Activated T-helper 1 cell treated with anti-CD3 and anti-CD28 coated beads, Interleukin-12 subunit alpha, Interleukin-12 subunit beta, Interleukin-2, Interleukin-4 antibody, amounts not matched to agents 30 ng/mL and 10 ng/mL and 1 ng/mL, durations not matched to agents 14 hours and 24 hours and 36 hours (primary cell): ENCODE measurements around the gene NCLN. TPM values are rescaled to one million over a fixed set of nuclear protein-coding genes. Genes with fewer than 3 reads are reported as not detected.

Source experiments
- DNase-seq: peaks from one replicate; pipeline ENCODE4 v3.0.0; 2021; ENCODE audit warnings: low spot score
- H3K27ac Mint-ChIP-seq: one replicate; pipeline ENCODE4 v1.8.0; 2021; ENCODE audit warnings: mild to moderate bottlenecking, mixed read lengths
- H3K27me3 Mint-ChIP-seq: one replicate; pipeline ENCODE4 v1.8.0; 2022; ENCODE audit warnings: mild to moderate bottlenecking, moderate library complexity, mixed read lengths; ENCODE audit not compliant: insufficient read depth
- H3K36me3 Mint-ChIP-seq: one replicate; pipeline ENCODE4 v1.8.0; 2021; ENCODE audit warnings: low read depth, mixed read lengths
- H3K4me1 Mint-ChIP-seq: one replicate; pipeline ENCODE4 v1.8.0; 2021; ENCODE audit warnings: low read depth, mixed read lengths
- H3K4me3 Mint-ChIP-seq: one replicate; pipeline ENCODE4 v1.8.0; 2021; ENCODE audit warnings: mild to moderate bottlenecking, moderate library complexity, mixed read lengths
- H3K9me3 Mint-ChIP-seq: one replicate; pipeline ENCODE4 v1.8.0; 2021; ENCODE audit warnings: mixed read lengths
- intact Hi-C: fragments of 100-400 bp; cut with micrococcal nuclease; formaldehyde crosslinking; loops from one replicate; pipeline ENCODE4 v1.15.1; 2024
- total RNA-seq: library from RNA; stranded (reverse); gene quantifications from 2 replicates; pipeline ENCODE4 v1.2.3, GENCODE V29; 2022

NCLN gene, protein sequence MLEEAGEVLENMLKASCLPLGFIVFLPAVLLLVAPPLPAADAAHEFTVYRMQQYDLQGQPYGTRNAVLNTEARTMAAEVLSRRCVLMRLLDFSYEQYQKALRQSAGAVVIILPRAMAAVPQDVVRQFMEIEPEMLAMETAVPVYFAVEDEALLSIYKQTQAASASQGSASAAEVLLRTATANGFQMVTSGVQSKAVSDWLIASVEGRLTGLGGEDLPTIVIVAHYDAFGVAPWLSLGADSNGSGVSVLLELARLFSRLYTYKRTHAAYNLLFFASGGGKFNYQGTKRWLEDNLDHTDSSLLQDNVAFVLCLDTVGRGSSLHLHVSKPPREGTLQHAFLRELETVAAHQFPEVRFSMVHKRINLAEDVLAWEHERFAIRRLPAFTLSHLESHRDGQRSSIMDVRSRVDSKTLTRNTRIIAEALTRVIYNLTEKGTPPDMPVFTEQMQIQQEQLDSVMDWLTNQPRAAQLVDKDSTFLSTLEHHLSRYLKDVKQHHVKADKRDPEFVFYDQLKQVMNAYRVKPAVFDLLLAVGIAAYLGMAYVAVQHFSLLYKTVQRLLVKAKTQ
- total RNA-seq: 112 and 118 TPM in 2 replicates

DNA sequence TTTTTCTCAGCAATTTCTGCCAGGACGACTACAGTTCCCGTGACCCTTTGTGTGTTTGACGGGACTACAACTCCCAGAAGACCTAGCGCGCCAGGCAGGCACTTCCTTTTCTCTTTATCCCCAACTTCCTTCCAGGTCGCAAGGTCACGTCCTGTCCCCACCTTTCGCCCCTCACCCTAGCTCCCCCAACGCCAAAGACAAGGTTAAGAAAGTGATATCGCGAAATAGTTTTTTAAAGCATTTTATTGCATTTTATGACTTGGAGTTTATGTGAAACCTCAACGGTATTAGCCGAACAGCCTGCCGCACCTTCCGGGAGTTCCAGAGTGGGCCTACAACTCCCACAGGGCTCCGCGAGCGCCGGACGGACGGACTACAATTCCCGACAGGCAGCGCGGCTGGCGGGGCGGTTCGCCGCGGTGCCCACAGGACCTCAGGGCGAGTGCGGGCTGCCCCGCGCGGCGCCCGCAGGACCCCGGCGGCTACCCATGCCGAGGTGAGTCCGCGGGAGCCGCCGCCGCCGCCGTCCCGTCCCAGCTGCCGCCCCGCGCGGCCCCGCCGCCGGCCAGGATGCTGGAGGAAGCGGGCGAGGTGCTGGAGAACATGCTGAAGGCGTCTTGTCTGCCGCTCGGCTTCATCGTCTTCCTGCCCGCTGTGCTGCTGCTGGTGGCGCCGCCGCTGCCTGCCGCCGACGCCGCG lies at the start of gene NCLN:
Gene NCLN (plus strand): TSS at position 470 of the 699 bp plus-strand sequence. CDS start 101 bp downstream, at position 571.
- H3K36me3 Mint-ChIP-seq: peaks cover 24% of the 10 kb centered on the region
- peak within 1 kb of the TSS; percentile 93 for H3K4me3 Mint-ChIP-seq
- peak within 1 kb of the TSS; percentile 90 for H3K27ac Mint-ChIP-seq
- H3K4me1 Mint-ChIP-seq: peaks cover 47% of the 10 kb centered on the region
- peaks cover under 1% of the 10 kb centered on the region for H3K27me3 Mint-ChIP-seq
- no peaks in the 10 kb centered on the region for H3K9me3 Mint-ChIP-seq
- DNase-seq: peak; percentile 91
- intact Hi-C loops: loop anchor here (1.0 to 10.0 kb wide), 7 partner anchors 52 to 1219 kb away; partner anchors contain the start of genes CACTIN, CHAF1A, SGTA and SH3GL1

DNA sequence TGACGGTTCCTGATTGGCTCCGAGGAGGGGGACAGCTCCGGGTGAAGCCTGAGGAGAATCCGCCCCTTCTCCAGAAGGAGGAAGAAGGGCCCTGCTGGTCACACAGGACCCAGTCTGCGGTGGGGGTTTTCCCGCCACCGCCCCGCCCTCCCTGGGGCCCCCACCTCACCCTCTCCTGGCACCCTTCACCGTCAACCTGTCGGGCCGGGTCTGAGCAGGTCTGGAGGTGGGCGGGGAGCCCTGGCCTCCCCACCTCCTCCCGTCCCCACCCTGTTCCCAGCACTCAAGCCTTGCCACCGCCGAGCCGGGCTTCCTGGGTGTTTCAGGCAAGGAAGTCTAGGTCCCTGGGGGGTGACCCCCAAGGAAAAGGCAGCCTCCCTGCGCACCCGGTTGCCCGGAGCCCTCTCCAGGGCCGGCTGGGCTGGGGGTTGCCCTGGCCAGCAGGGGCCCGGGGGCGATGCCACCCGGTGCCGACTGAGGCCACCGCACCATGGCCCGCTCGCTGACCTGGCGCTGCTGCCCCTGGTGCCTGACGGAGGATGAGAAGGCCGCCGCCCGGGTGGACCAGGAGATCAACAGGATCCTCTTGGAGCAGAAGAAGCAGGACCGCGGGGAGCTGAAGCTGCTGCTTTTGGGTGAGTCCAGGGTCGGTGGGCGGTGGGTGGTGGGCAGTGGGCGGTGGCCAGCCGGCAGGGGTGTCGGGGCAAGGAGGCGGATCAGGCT lies 49.6 kb upstream of the NCLN start, which contains the start of gene GNA15:
Gene GNA15 (plus strand): TSS at position 73 of the 723 bp plus-strand sequence. CDS start 418 bp downstream, at position 491.
- H3K4me1 Mint-ChIP-seq: peaks cover 36% of the 10 kb centered on the region
- peaks cover 19% of the 10 kb centered on the region for H3K36me3 Mint-ChIP-seq
- intact Hi-C loops: loop anchor here (2.0 kb wide), 1 partner anchor 75 kb away; no protein-coding TSS in a partner anchor
- peak within 1 kb of the TSS; percentile 88 for H3K27ac Mint-ChIP-seq
- peaks cover under 1% of the 10 kb centered on the region for H3K27me3 Mint-ChIP-seq
- peak within 1 kb of the TSS; percentile 93 for H3K4me3 Mint-ChIP-seq
- DNase-seq: peak; percentile 55
- H3K9me3 Mint-ChIP-seq: peaks cover 8% of the 10 kb centered on the region

GRCh38 chr19:3136684-3137055 lies 49.1 kb upstream of the NCLN start:
- intact Hi-C loops: no loop called here
- peaks cover 19% of the 10 kb centered on the region for H3K36me3 Mint-ChIP-seq
- H3K9me3 Mint-ChIP-seq: peaks cover 8% of the 10 kb centered on the region
- H3K4me3 Mint-ChIP-seq: peak overlapping the region; percentile 93
- H3K27me3 Mint-ChIP-seq: no peaks in the 10 kb centered on the region
- H3K27ac Mint-ChIP-seq: peak overlapping the region; percentile 88
- no peak for DNase-seq
- peaks cover 37% of the 10 kb centered on the region for H3K4me1 Mint-ChIP-seq

- Mint-ChIP-seq H3K27me3 (no peaks in the 10 kb centered on the region), H3K36me3 (peaks cover 21% of the 10 kb centered on the region), H3K27ac (peak overlapping the region; percentile 88), H3K9me3 (peaks cover 8% of the 10 kb centered on the region), H3K4me1 (peaks cover 41% of the 10 kb centered on the region), H3K4me3 (peak overlapping the region; percentile 93)
- DNase-seq: no peak
- intact Hi-C loops: no loop called here
These were observed 48.6 kb upstream of the NCLN start for GRCh38 chr19:3137119-3137518.

DNA sequence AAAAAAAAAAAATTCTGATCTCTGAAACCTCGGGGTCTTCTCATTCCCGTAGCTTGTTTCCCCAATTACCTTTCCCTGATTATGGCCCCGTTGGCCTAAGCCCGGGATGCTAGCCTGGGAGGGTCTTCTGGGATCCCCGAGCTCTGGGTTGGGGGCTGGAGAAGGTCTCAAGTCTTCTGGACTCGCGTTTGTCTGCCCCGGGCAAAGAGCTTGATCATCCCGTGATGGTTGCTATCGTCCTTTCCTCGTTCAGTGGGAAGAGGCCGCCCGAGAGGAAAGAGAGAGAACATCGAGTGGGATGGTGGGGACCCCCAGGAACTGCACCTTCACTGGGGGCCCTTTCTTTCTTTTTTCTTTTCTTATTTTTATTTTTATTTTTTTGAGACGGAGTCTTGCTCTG lies 47.5 kb upstream of the NCLN start:
- peaks cover 8% of the 10 kb centered on the region for H3K9me3 Mint-ChIP-seq
- H3K4me1 Mint-ChIP-seq: peaks cover 44% of the 10 kb centered on the region
- no peak overlapping the region for H3K27ac Mint-ChIP-seq
- intact Hi-C loops: no loop called here
- DNase-seq: no peak
- peak overlapping the region; percentile 74 for H3K4me3 Mint-ChIP-seq
- no peaks in the 10 kb centered on the region for H3K27me3 Mint-ChIP-seq
- H3K36me3 Mint-ChIP-seq: peaks cover 26% of the 10 kb centered on the region

- Mint-ChIP-seq H3K27ac (peak overlapping the region; percentile 83), H3K36me3 (peaks cover 27% of the 10 kb centered on the region), H3K27me3 (no peaks in the 10 kb centered on the region), H3K4me1 (peaks cover 33% of the 10 kb centered on the region), H3K4me3 (peak overlapping the region; percentile 72), H3K9me3 (peaks cover 8% of the 10 kb centered on the region)
- intact Hi-C loops: loop anchor here (1.0 kb wide), 1 partner anchor 37 kb away; no protein-coding TSS in a partner anchor
- DNase-seq: no peak
These were observed 45.1 kb upstream of the NCLN start for GRCh38 chr19:3140667-3141038.

- H3K9me3 Mint-ChIP-seq: peaks cover 8% of the 10 kb centered on the region
- H3K27ac Mint-ChIP-seq: peak overlapping the region; percentile 73
- peaks cover 41% of the 10 kb centered on the region for H3K4me1 Mint-ChIP-seq
- H3K36me3 Mint-ChIP-seq: peaks cover 29% of the 10 kb centered on the region
- no peak for DNase-seq
- H3K4me3 Mint-ChIP-seq: peak overlapping the region; percentile 35
- intact Hi-C loops: loop anchor here (1.0 kb wide), 1 partner anchor 9 kb away; no protein-coding TSS in a partner anchor
- H3K27me3 Mint-ChIP-seq: no peaks in the 10 kb centered on the region
These were observed 43.4 kb upstream of the NCLN start for GRCh38 chr19:3142292-3142670.

GRCh38 chr19:3142781-3143337 lies 42.9 kb upstream of the NCLN start:
- intact Hi-C loops: loop anchor here (1.0 kb wide), 1 partner anchor 10 kb away; no protein-coding TSS in a partner anchor
- Mint-ChIP-seq H3K9me3 (peaks cover 8% of the 10 kb centered on the region), H3K36me3 (peaks cover 25% of the 10 kb centered on the region), H3K27me3 (no peaks in the 10 kb centered on the region), H3K4me1 (peaks cover 41% of the 10 kb centered on the region), H3K27ac (peak overlapping the region; percentile 73), H3K4me3 (no peak overlapping the region)
- no peak for DNase-seq

GRCh38 chr19:3145909-3146676 lies 39.6 kb upstream of the NCLN start:
- Mint-ChIP-seq H3K9me3 (no peaks in the 10 kb centered on the region), H3K27ac (peak overlapping the region; percentile 29), H3K4me1 (peaks cover 39% of the 10 kb centered on the region), H3K36me3 (peaks cover 36% of the 10 kb centered on the region), H3K4me3 (no peak overlapping the region), H3K27me3 (no peaks in the 10 kb centered on the region)
- no peak for DNase-seq
- intact Hi-C loops: loop anchor here (1.0 kb wide), 1 partner anchor 17 kb away; no protein-coding TSS in a partner anchor

GRCh38 chr19:3146677-3147100 lies 39.0 kb upstream of the NCLN start:
- no peak overlapping the region for H3K4me3 Mint-ChIP-seq
- DNase-seq: peak; percentile 53
- H3K27me3 Mint-ChIP-seq: no peaks in the 10 kb centered on the region
- H3K4me1 Mint-ChIP-seq: peaks cover 38% of the 10 kb centered on the region
- H3K27ac Mint-ChIP-seq: peak overlapping the region; percentile 18
- no peaks in the 10 kb centered on the region for H3K9me3 Mint-ChIP-seq
- intact Hi-C loops: loop anchor here (1.0 kb wide), 1 partner anchor 17 kb away; no protein-coding TSS in a partner anchor
- H3K36me3 Mint-ChIP-seq: peaks cover 36% of the 10 kb centered on the region

DNA sequence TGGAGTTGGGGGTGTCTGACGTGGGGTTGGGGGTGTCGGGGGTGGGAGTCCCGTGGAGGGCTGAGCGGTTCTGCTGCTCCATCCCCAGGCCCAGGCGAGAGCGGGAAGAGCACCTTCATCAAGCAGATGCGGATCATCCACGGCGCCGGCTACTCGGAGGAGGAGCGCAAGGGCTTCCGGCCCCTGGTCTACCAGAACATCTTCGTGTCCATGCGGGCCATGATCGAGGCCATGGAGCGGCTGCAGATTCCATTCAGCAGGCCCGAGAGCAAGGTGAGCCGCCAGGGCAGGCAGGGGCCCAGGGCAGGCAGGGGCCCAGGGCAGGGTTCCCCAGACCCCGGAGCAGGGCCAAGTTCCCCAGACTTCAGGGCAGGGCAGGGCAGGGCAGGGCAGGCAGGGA lies 37.2 kb upstream of the NCLN start:
- Mint-ChIP-seq H3K27me3 (no peaks in the 10 kb centered on the region), H3K4me3 (no peak overlapping the region), H3K36me3 (peaks cover 28% of the 10 kb centered on the region), H3K9me3 (no peaks in the 10 kb centered on the region), H3K4me1 (peaks cover 24% of the 10 kb centered on the region), H3K27ac (no peak overlapping the region)
- intact Hi-C loops: no loop called here
- no peak for DNase-seq
